Mesenchymal stem cell (in vitro differentiated cells and primary cell): ENCODE measurements around the gene TCP11L2.
A peak's percentile ranks its signal among the peaks of the same experiment; 100 is the strongest.

ENCODE experiments used
- DNase-seq: peaks from one replicate; pipeline ENCODE4 v3.0.0-alpha.2; 2013
- H2AFZ ChIP-seq: one replicate; pipeline ENCODE4 v1.6.1; 2013; ENCODE audit warnings: low read depth, mild to moderate bottlenecking, control low read depth, inconsistent platforms, low read length, moderate library complexity
- H2AK5ac ChIP-seq: 2 replicates; pipeline ENCODE4 v1.6.1; 2013; ENCODE audit warnings: low read length, moderate library complexity, mild to moderate bottlenecking, inconsistent platforms; ENCODE audit not compliant: severe bottlenecking
- H2BK120ac ChIP-seq: one replicate; pipeline ENCODE4 v1.6.1; 2013; ENCODE audit warnings: low read depth, mild to moderate bottlenecking, inconsistent platforms, low read length, moderate library complexity
- H2BK12ac ChIP-seq, 2 experiments: one replicate each; pipeline ENCODE4 v1.6.1; 2013; ENCODE audit warnings: inconsistent platforms in 2 of 2, low read length in 2 of 2, mild to moderate bottlenecking in 2 of 2, moderate library complexity in 2 of 2, control low read depth in 1 of 2
- H2BK15ac ChIP-seq: one replicate; pipeline ENCODE4 v1.6.1; 2013; ENCODE audit warnings: mild to moderate bottlenecking, low read depth, inconsistent platforms; ENCODE audit not compliant: poor library complexity, severe bottlenecking
- H2BK5ac ChIP-seq: 2 replicates; pipeline ENCODE4 v1.6.1; 2013; ENCODE audit warnings: low read depth, mild to moderate bottlenecking, low read length, control low read depth, inconsistent platforms; ENCODE audit not compliant: poor library complexity, severe bottlenecking
- H3K14ac ChIP-seq, 2 experiments: one replicate each; pipeline ENCODE4 v1.6.1; 2013; ENCODE audit warnings: inconsistent platforms in 2 of 2, low read length in 2 of 2, control low read depth in 1 of 2, mild to moderate bottlenecking in 1 of 2, moderate library complexity in 1 of 2
- H3K18ac ChIP-seq, 2 experiments: one replicate each; pipeline ENCODE4 v1.6.1; 2013; ENCODE audit warnings: inconsistent platforms in 2 of 2, low read length in 2 of 2, control low read depth in 1 of 2, low read depth in 1 of 2, mild to moderate bottlenecking in 1 of 2
- H3K23ac ChIP-seq, 2 experiments: one replicate each; pipeline ENCODE4 v1.6.1; 2013; ENCODE audit warnings: inconsistent platforms in 2 of 2, low read length in 2 of 2, mild to moderate bottlenecking in 2 of 2, moderate library complexity in 2 of 2, control low read depth in 1 of 2
- H3K27ac ChIP-seq: 2 replicates; pipeline ENCODE4 v1.5.1; 2013; ENCODE audit warnings: mild to moderate bottlenecking, moderate library complexity, low read length, control low read depth, inconsistent platforms; ENCODE audit not compliant: poor library complexity, severe bottlenecking
- H3K27me3 ChIP-seq, 2 experiments: 2 replicates each; pipeline versions ENCODE4 v1.6.1 to v1.7.0; 2013; ENCODE audit warnings: low read length in 2 of 2, mild to moderate bottlenecking in 2 of 2, moderate library complexity in 2 of 2, control low read depth in 1 of 2, inconsistent platforms in 1 of 2; ENCODE audit not compliant: control insufficient read depth in 1 of 2, insufficient read depth in 1 of 2
- H3K36me3 ChIP-seq, 2 experiments: 2 replicates each; pipeline versions ENCODE4 v1.6.1 to v1.7.0; 2013; ENCODE audit warnings: low read length in 2 of 2, control low read depth in 1 of 2, inconsistent platforms in 1 of 2, low read depth in 1 of 2, mild to moderate bottlenecking in 1 of 2; ENCODE audit not compliant: insufficient read depth in 2 of 2, control insufficient read depth in 1 of 2
- H3K4ac ChIP-seq, 2 experiments: one replicate each; pipeline ENCODE4 v1.6.1; 2013; ENCODE audit warnings: inconsistent platforms in 2 of 2, low read length in 2 of 2, mild to moderate bottlenecking in 2 of 2, moderate library complexity in 2 of 2, control low read depth in 1 of 2, low read depth in 1 of 2
- H3K4me1 ChIP-seq: 2 replicates; pipeline ENCODE4 v1.6.1; 2013; ENCODE audit warnings: low read depth, low read length, control low read depth; ENCODE audit not compliant: control insufficient read depth, insufficient read depth
- H3K4me2 ChIP-seq: 2 replicates; pipeline ENCODE4 v1.6.1; 2013; ENCODE audit warnings: low read length, mild to moderate bottlenecking, inconsistent platforms; ENCODE audit not compliant: poor library complexity, severe bottlenecking
- H3K4me3 ChIP-seq, 2 experiments: 2 replicates each; pipeline versions ENCODE4 v1.5.1 to v1.7.0; 2013; ENCODE audit warnings: low read length in 2 of 2, mild to moderate bottlenecking in 2 of 2, control low read depth in 1 of 2, low read depth in 1 of 2; ENCODE audit not compliant: insufficient read depth in 1 of 2
- H3K79me1 ChIP-seq: replicated peaks from 2 replicates; pipeline ENCODE4 v1.6.1; 2013; ENCODE audit warnings: mild to moderate bottlenecking, control low read depth, low read length, inconsistent platforms; ENCODE audit not compliant: poor library complexity, severe bottlenecking
- H3K9ac ChIP-seq: 2 replicates; pipeline ENCODE4 v1.7.0; 2013; ENCODE audit warnings: mild to moderate bottlenecking, low read length, moderate library complexity
- H3K9me3 ChIP-seq: 2 replicates; pipeline ENCODE4 v1.7.0; 2013; ENCODE audit warnings: mild to moderate bottlenecking, low read length; ENCODE audit not compliant: control insufficient read depth
- H4K8ac ChIP-seq: one replicate; pipeline ENCODE4 v1.6.1; 2013; ENCODE audit warnings: inconsistent platforms, mild to moderate bottlenecking, low read length, moderate library complexity
- H4K91ac ChIP-seq: one replicate; pipeline ENCODE4 v1.6.1; 2013; ENCODE audit warnings: mild to moderate bottlenecking, low read length, inconsistent platforms
- WGBS: methylation state at CpG from one replicate; pipeline ENCODE4 v1.1.7; 2013; ENCODE audit warnings: mixed read lengths; 5-methylcytosine and 5-hydroxymethylcytosine counted together

TCP11L2 gene

DNA sequence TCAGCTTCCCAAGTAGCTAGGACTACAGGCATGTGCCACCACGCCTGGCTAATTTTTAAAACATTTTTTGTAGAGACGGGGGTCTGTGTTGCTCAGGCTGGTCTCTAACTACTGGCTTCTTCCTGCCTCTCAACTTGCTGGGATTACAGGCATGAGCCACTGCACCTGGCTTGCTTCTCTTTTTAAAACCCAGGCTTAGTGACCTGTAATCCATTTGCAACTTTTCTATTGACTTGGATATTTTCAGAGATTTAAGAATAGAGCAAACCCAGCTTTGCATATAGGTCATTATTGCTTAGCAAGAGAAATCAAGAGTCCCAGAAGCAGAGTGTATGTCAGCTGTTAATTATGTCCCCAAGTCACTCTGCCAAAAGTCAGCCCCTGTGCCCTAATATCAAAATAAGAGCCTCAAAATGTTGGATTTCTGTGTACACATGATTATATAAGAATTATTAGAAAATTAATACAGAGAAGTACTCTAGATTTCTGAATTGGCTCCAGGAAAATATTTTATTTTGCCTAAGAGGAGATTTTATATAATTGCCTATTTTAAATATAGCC is 24.9 kb downstream of the TCP11L2 start:
- WGBS, result 87% methylated on average over 2 of the region's 2 CpGs
- H2AFZ ChIP-seq, result no peak overlapping the region
- H3K9me3 ChIP-seq, result no peaks in the 10 kb centered on the region
- H3K23ac ChIP-seq, result no peak overlapping the region
- H4K91ac ChIP-seq, result no peak overlapping the region
- no peak overlapping the region for H2BK5ac ChIP-seq
- no peaks in the 10 kb centered on the region for H3K4me1 ChIP-seq
- H3K79me1 ChIP-seq, result no peaks in the 10 kb centered on the region
- no peak for DNase-seq
- no peak overlapping the region for H3K4me2 ChIP-seq
- H3K4ac ChIP-seq, result no peak overlapping the region
- peaks cover 14 to 56% of the 10 kb centered on the region in 2 experiments for H3K36me3 ChIP-seq
- no peak overlapping the region for H3K27ac ChIP-seq
- H3K14ac ChIP-seq, result no peak overlapping the region
- no peak overlapping the region for H2AK5ac ChIP-seq
- H3K27me3 ChIP-seq, result no peaks in the 10 kb centered on the region
- H4K8ac ChIP-seq, result no peak overlapping the region
- H3K9ac ChIP-seq, result no peak overlapping the region
- no peak overlapping the region for H3K18ac ChIP-seq
- no peak overlapping the region for H3K4me3 ChIP-seq
- H2BK12ac ChIP-seq, result no peak overlapping the region
- no peak overlapping the region for H2BK120ac ChIP-seq
- no peak overlapping the region for H2BK15ac ChIP-seq

DNA sequence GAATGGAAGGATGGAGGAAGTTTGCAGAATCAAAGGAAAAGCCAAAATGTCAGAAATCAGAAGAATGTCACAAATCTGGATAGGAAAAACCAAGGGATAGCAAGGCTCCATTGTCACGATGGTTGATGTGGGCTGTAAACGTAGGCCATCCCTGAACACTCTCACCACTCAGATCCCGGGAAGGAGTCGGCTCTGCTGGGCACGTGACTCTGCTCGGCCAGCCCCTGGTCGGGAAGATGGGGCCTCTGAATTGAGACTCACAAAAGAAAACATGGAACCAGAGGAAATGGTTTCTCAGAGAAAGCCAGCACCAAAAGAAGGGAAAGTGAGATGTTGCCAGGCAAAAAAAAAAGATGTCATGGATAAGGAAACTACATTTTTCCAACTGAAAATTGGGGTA is 26.2 kb downstream of the TCP11L2 start:
- Histone ChIP-seq H4K91ac (no peak overlapping the region), H3K27ac (no peak overlapping the region), H2BK15ac (no peak overlapping the region), H2AK5ac (no peak overlapping the region), H3K9me3 (no peaks in the 10 kb centered on the region), H2AFZ (no peak overlapping the region), H3K18ac (no peak overlapping the region), H4K8ac (no peak overlapping the region), H2BK120ac (no peak overlapping the region), H3K23ac (no peak overlapping the region), H3K14ac (no peak overlapping the region), H3K4me3 (no peak overlapping the region), H3K9ac (no peak overlapping the region), H3K4me2 (no peak overlapping the region), H2BK5ac (no peak overlapping the region), H3K27me3 (no peaks in the 10 kb centered on the region), H3K4ac (no peak overlapping the region), H2BK12ac (no peak overlapping the region), H3K36me3 (peaks cover 14 to 52% of the 10 kb centered on the region in 2 experiments), H3K4me1 (no peaks in the 10 kb centered on the region), H3K79me1 (no peaks in the 10 kb centered on the region)
- WGBS, result 94% methylated on average over 7 of the region's 7 CpGs
- DNase-seq, result no peak

DNA sequence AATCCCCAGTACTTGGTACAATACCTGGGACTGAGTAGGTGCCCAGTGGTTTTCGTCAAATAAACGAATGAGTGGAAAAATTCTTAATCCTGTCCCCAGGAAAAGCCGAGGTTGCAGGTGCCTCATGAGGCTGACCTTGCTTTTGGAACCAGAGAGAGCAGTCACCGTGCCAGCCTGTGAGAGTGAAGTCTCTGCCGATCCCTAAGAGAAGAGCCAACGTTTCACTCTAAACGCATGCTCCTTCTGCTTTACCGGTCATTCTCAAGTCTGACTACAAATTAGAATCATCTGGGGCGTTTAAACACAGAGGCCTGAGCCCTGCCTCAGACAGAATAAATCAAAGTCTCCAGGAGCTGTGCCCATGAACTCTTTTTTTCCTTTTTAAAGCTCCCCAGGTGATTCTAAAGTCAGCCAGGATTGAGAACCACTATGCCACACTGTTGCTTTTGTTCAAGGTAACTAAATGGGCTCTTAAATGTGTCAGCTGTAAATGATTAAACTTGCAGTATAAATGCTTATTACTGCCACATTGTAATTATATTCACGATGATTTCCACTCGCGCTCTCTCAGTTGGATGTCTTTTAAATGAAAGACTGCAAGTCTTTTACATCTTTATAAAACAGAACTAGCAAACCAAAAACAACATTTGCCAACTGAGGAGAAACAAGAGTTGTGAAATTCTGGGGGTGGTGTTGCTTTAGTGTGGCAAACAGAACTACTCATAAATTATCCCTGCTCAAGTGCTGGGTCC is 26.9 kb downstream of the TCP11L2 start:
- Histone ChIP-seq H2AFZ (no peak overlapping the region), H3K23ac (no peak overlapping the region), H3K36me3 (peaks cover 14 to 47% of the 10 kb centered on the region in 2 experiments), H3K9me3 (no peaks in the 10 kb centered on the region), H2BK12ac (no peak overlapping the region), H2BK15ac (no peak overlapping the region), H3K4me1 (no peaks in the 10 kb centered on the region), H4K91ac (no peak overlapping the region), H2BK120ac (no peak overlapping the region), H3K4me3 (no peak overlapping the region), H3K27ac (no peak overlapping the region), H3K27me3 (no peaks in the 10 kb centered on the region), H3K4ac (no peak overlapping the region), H3K18ac (no peak overlapping the region), H3K9ac (peak overlapping the region; percentile 17), H2AK5ac (no peak overlapping the region), H3K14ac (no peak overlapping the region), H2BK5ac (no peak overlapping the region), H3K79me1 (no peaks in the 10 kb centered on the region), H3K4me2 (no peak overlapping the region), H4K8ac (no peak overlapping the region)
- DNase-seq, result no peak
- WGBS, result 79% methylated on average over 9 of the region's 12 CpGs

DNA sequence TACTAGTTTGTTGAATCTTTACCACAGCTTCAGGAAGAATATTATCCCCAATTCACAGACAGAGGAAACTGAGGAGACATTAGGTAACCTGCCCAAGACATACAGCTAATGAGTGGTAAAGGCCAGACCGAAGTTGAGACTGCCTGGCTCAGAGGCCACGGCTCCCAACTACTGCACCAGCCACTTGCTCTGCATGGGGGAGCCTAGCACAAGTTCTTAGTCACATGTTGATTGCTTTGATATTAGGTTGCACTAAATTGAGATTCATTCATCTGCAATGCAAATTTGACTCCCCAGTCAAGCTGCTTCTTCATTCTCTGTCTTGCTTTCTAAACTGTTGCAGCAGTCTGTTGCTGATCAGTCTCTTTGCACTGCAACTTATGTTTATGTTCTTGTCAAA is 29.1 kb downstream of the TCP11L2 start:
- H2AFZ ChIP-seq, result no peak overlapping the region
- H3K18ac ChIP-seq, result no peak overlapping the region
- no peak overlapping the region for H3K4me2 ChIP-seq
- H3K9me3 ChIP-seq, result no peaks in the 10 kb centered on the region
- H3K27me3 ChIP-seq, result no peaks in the 10 kb centered on the region
- H2AK5ac ChIP-seq, result no peak overlapping the region
- H4K91ac ChIP-seq, result no peak overlapping the region
- no peak overlapping the region for H2BK5ac ChIP-seq
- no peaks in the 10 kb centered on the region for H3K79me1 ChIP-seq
- peaks cover 2 to 34% of the 10 kb centered on the region in 2 experiments for H3K36me3 ChIP-seq
- H3K4me1 ChIP-seq, result no peaks in the 10 kb centered on the region
- no peak overlapping the region for H3K14ac ChIP-seq
- no peak overlapping the region for H3K4me3 ChIP-seq
- 88% methylated on average over 2 of the region's 2 CpGs for WGBS
- H3K27ac ChIP-seq, result no peak overlapping the region
- no peak for DNase-seq
- no peak overlapping the region for H3K9ac ChIP-seq
- H3K4ac ChIP-seq, result no peak overlapping the region
- no peak overlapping the region for H2BK12ac ChIP-seq
- no peak overlapping the region for H2BK120ac ChIP-seq
- H3K23ac ChIP-seq, result no peak overlapping the region
- no peak overlapping the region for H4K8ac ChIP-seq
- H2BK15ac ChIP-seq, result no peak overlapping the region
